T-cell (primary cell): Measurements from ENCODE around the gene CDC37L1. TPM values are rescaled to one million over a fixed set of nuclear protein-coding genes. Genes with fewer than 3 reads are reported as not detected.
"Not testable (repeated sequence)": the region's sequence is repeated elsewhere in the genome, so short reads cannot be mapped to it uniquely, and the experiment has no call there.

ENCODE experiments used
- ATAC-seq, 4 experiments: fragments of 200-7000 bp in 3 of 4; fragments of 150-1000 bp in 1 of 4; cut with Tn5 transposase; replicated peaks in 1 of 4; 1 replicate in 3 of 4; 2 replicates in 1 of 4; pipeline ENCODE4 v1.10.0; 2021; ENCODE audit warnings: moderate library complexity in 3 of 4, mild to moderate bottlenecking in 2 of 4, moderate number of reproducible peaks in 1 of 4
- CTCF ChIA-PET, 2 donors: fragments of 300-600 bp; sonication (Branson Sonifier 250); formaldehyde crosslinking; loops; one replicate each; lab custom pipeline; 2022; ENCODE audit warnings: antibody characterized with exemption in 2 of 2; lab: Charles Lee
- POLR2A ChIA-PET, 2 donors: fragments of 300-600 bp; sonication (Branson Sonifier 250); formaldehyde crosslinking; loops; one replicate each; lab custom pipeline; 2022; ENCODE audit warnings: antibody characterized with exemption in 2 of 2; lab: Charles Lee
- DNase-seq, 35 experiments: peaks; one replicate each; pipeline versions ENCODE4 v3.0.0 to v3.0.0-alpha.2; 2013 to 2023
- H3K27ac ChIP-seq: one replicate; pipeline ENCODE4 v1.5.1; 2013; ENCODE audit warnings: low read length
- H3K27me3 ChIP-seq, 2 experiments: replicated peaks in 1 of 2; 1 replicate in 1 of 2; 2 replicates in 1 of 2; pipeline versions ENCODE4 v1.6.1 to v1.7.0; 2013; ENCODE audit warnings: low read length in 1 of 2, mixed read lengths in 1 of 2; ENCODE audit not compliant: control insufficient read depth in 2 of 2, insufficient read depth in 2 of 2; ENCODE audit errors: extremely low read depth in 1 of 2
- H3K36me3 ChIP-seq, 2 donors: 1 replicate in 1 of 2; 2 replicates in 1 of 2; pipeline versions ENCODE4 v1.6.1 to v1.7.0; 2013; ENCODE audit warnings: low read length in 1 of 2; ENCODE audit not compliant: control insufficient read depth in 2 of 2, insufficient read depth in 1 of 2; ENCODE audit errors: extremely low read depth in 1 of 2
- H3K4me1 ChIP-seq, 2 experiments: 1 replicate in 1 of 2; 2 replicates in 1 of 2; pipeline versions ENCODE4 v1.6.1 to v1.7.0; 2013; ENCODE audit warnings: low read length in 2 of 2, mixed read lengths in 1 of 2; ENCODE audit not compliant: insufficient read depth in 2 of 2, control insufficient read depth in 1 of 2; ENCODE audit errors: extremely low read depth in 1 of 2
- H3K4me3 ChIP-seq, 2 donors: 1 replicate in 1 of 2; 2 replicates in 1 of 2; pipeline versions ENCODE4 v1.5.1 to v1.7.0; 2013; ENCODE audit warnings: mild to moderate bottlenecking in 2 of 2, low read length in 1 of 2, moderate library complexity in 1 of 2; ENCODE audit not compliant: control insufficient read depth in 1 of 2; ENCODE audit errors: extremely low read depth in 1 of 2
- H3K9me3 ChIP-seq: 2 replicates; pipeline ENCODE4 v1.7.0; 2013
- H3K27ac Mint-ChIP-seq, 2 donors: one replicate each; pipeline ENCODE4 v1.8.0; 2020 to 2021; ENCODE audit warnings: mild to moderate bottlenecking in 2 of 2, mixed read lengths in 2 of 2
- H3K27me3 Mint-ChIP-seq, 2 donors: one replicate each; pipeline ENCODE4 v1.8.0; 2021 to 2022; ENCODE audit warnings: mixed read lengths in 2 of 2
- H3K36me3 Mint-ChIP-seq: one replicate; pipeline ENCODE4 v1.8.0; 2021; ENCODE audit warnings: mixed read lengths
- H3K4me1 Mint-ChIP-seq, 3 donors: one replicate each; pipeline ENCODE4 v1.8.0; 2020 to 2022; ENCODE audit warnings: mixed read lengths in 3 of 3, mild to moderate bottlenecking in 1 of 3
- H3K4me3 Mint-ChIP-seq, 3 donors: one replicate each; pipeline ENCODE4 v1.8.0; 2020 to 2022; ENCODE audit warnings: mild to moderate bottlenecking in 3 of 3, mixed read lengths in 3 of 3, moderate library complexity in 3 of 3
- H3K9me3 Mint-ChIP-seq, 3 donors: one replicate each; pipeline ENCODE4 v1.8.0; 2020 to 2022; ENCODE audit warnings: mixed read lengths in 3 of 3
- WGBS: methylation state at CpG from one replicate; pipeline ENCODE4 v1.1.5; 2013; ENCODE audit warnings: missing lambda C conversion rate; ENCODE audit not compliant: insufficient coverage; 5-methylcytosine and 5-hydroxymethylcytosine counted together
- total RNA-seq, 35 experiments: library from RNA in 6 of 35; stranded (reverse) in 6 of 35; fragments of 120-200 nt in 1 of 35; gene quantifications; one replicate each; pipeline versions ENCODE4 v1.2.1 to v1.2.4 and lab custom pipeline; 2013 to 2026

The CDC37L1 gene
- total RNA-seq, 5 donors from 2014 or later (not counting 1 experiment from before 2014, with no cell fraction given): 20.6 to 26.8 (median 23.7) TPM

DNA sequence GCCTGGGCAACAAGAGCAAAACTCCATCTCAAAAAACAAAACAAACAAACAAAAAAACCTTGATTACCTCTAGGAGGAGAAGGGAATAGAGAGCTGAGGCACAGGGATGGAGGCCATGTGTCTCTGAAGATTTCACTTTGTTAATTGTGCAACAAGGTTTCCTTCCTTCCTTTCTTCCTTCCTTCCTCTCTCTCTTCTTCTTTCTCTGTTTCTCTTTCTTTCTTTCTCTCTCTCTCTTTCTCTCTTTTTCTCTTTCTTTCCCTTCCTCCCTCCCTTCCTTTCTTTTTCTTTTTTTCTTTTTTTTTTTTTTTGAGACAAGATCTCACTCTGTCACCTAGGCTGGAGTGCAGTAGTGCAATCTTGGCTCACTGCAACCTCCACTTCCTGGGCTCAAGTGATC is 75.2 kb downstream of the CDC37L1 start:
- H3K36me3 Mint-ChIP-seq, H3K4me1 ChIP-seq, H3K9me3 Mint-ChIP-seq, H3K4me3 Mint-ChIP-seq, DNase-seq, H3K27ac ChIP-seq, H3K27me3 Mint-ChIP-seq, H3K4me3 ChIP-seq, H3K36me3 ChIP-seq, ATAC-seq, H3K27ac Mint-ChIP-seq, H3K9me3 ChIP-seq, H3K4me1 Mint-ChIP-seq, H3K27me3 ChIP-seq: not testable (repeated sequence)
- ChIA-PET CTCF (interaction anchor here (0.5 to 1.6 kb wide), 4 partner anchors 8 to 234 kb away, joined by 3 to 10 read pairs (median 3); no protein-coding TSS in a partner anchor), POLR2A (interaction anchor here in 1 of 2 donors (0.6 kb wide), 1 partner anchor 16 kb away, joined by 3 read pairs; no protein-coding TSS in a partner anchor)

DNA sequence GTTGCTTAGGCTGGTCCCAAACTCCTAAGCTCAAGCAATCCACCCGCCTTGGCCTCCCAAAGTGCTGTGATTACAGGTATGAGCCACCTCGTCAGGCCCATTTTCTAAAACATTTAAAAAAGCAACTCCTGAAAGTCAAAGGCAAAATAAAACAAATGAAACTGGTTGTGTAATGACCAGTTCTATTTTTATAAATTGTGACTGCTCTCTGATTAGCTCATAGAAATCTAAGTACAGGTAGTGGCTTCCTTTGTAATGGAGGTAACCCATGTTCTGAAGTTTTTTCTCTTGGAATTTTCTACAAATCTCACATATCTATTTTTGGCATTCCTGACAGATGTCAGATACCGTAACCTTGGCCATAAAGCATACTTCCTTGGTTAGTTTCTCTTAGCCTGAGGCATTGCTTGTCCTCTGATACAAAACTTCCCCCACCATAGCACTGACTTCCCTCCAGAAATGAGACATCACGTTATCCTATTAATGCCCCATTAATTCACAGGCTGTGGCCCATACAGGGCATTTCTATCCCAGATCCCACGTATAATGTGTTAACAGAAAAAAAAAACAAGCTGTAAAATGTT is 75.7 kb downstream of the CDC37L1 start:
- Mint-ChIP-seq H3K27ac (no peak overlapping the region), H3K4me3 (no peak overlapping the region), H3K4me1 (peaks cover 2 to 7% (median 3%) of the 10 kb centered on the region in 3 donors), H3K27me3 (no peaks in the 10 kb centered on the region), H3K9me3 (no peaks in the 10 kb centered on the region), H3K36me3 (no peaks in the 10 kb centered on the region)
- ChIA-PET CTCF (interaction anchor here (0.5 to 1.4 kb wide), 6 partner anchors 9 to 233 kb away, joined by 3 to 10 read pairs (median 3); no protein-coding TSS in a partner anchor), POLR2A (interaction anchor here in 1 of 2 donors (0.6 kb wide), 1 partner anchor 17 kb away, joined by 3 read pairs; no protein-coding TSS in a partner anchor)
- H3K36me3 ChIP-seq: no peaks in the 10 kb centered on the region
- peaks cover 0 to 4% of the 10 kb centered on the region in 2 experiments for H3K4me1 ChIP-seq
- no peak for DNase-seq
- H3K27ac ChIP-seq: no peak overlapping the region
- peaks cover 0 to 6% of the 10 kb centered on the region in 2 experiments for H3K27me3 ChIP-seq
- no peak for ATAC-seq
- H3K9me3 ChIP-seq: no peaks in the 10 kb centered on the region
- no peak overlapping the region for H3K4me3 ChIP-seq
- WGBS: 75% methylated on average over 1 of the region's 5 CpGs

DNA sequence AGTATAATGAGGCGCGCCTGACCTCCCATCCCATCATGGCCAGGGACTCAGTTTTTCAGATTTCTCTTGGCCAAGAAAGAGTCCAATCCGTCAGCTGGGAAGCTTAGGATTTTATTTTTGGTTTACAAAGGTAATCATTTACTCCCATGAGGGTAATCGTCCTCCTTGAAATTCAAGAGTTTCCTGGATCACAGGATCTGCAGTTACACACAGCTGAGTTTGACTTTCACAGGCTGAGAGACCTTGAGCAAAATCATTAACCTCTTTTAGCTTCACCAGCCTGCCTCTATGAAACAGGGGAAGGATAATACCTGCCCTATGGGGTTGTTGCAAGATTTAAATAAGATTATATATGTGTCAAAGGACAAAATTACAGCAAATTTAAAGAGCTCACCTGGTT is 77.1 kb downstream of the CDC37L1 start:
- ChIA-PET POLR2A (no interaction called here), CTCF (interaction anchor here in 1 of 2 donors (1.1 to 1.4 kb wide), 2 partner anchors 11 to 828 kb away, joined by 3 to 4 read pairs; no protein-coding TSS in a partner anchor)
- peaks cover 2 to 7% (median 3%) of the 10 kb centered on the region in 3 donors for H3K4me1 Mint-ChIP-seq
- H3K9me3 ChIP-seq: no peaks in the 10 kb centered on the region
- no peaks in the 10 kb centered on the region for H3K9me3 Mint-ChIP-seq
- H3K36me3 Mint-ChIP-seq: no peaks in the 10 kb centered on the region
- peaks cover 0 to 6% of the 10 kb centered on the region in 2 experiments for H3K27me3 ChIP-seq
- no peak for DNase-seq
- H3K27me3 Mint-ChIP-seq: peaks cover 0 to under 1% of the 10 kb centered on the region in 2 donors
- H3K4me3 ChIP-seq: no peak overlapping the region
- no peak for ATAC-seq
- no peak overlapping the region for H3K4me3 Mint-ChIP-seq
- H3K27ac Mint-ChIP-seq: no peak overlapping the region
- no peak overlapping the region for H3K27ac ChIP-seq
- 100% methylated on average over 1 of the region's 4 CpGs for WGBS
- H3K4me1 ChIP-seq: peaks cover 0 to 4% of the 10 kb centered on the region in 2 experiments
- H3K36me3 ChIP-seq: no peaks in the 10 kb centered on the region

Other genes with a start within 250 kb of the CDC37L1 start
- under 1 TPM in 3 of 5 donors, not detected in 2; 0.26 to 0.46 (median 0.38) TPM for gene SLC1A1, start 189.1 kb upstream of the CDC37L1 start, total RNA-seq
- 10 to 100 TPM in 3 of 5 donors, 1 to 10 TPM in 2; 6.7 to 15.8 (median 14.3) TPM for gene PLPP6, start 17.3 kb upstream of the CDC37L1 start, total RNA-seq
- 1 to 10 TPM; 1.2 to 5.2 (median 2.5) TPM for gene SPATA6L, start 13.1 kb upstream of the CDC37L1 start, total RNA-seq
- 10 to 100 TPM; 20.0 to 25.7 (median 23.1) TPM for gene AK3, start 61.6 kb downstream of the CDC37L1 start, total RNA-seq
- 10 to 100 TPM; 22.0 to 38.7 (median 24.2) TPM for gene RCL1, start 113.4 kb downstream of the CDC37L1 start, total RNA-seq